Endothelial cell of umbilical vein (primary cell): ENCODE measurements around the gene DDX10. TPM values are rescaled to one million over a fixed set of nuclear protein-coding genes. Genes with fewer than 3 reads are reported as not detected.

Experiments
- BruUV-seq: library from RNA; stranded (reverse); fragments of 400-500 nt; replicated peaks from 2 replicates; lab custom pipeline; 2021; lab: Mats Ljungman, UMichigan
- CTCF ChIA-PET: fragments of 300-600, 350-600 bp; sonication (Branson Sonifier 250); formaldehyde crosslinking; loops from one replicate; lab custom pipeline; 2021; ENCODE audit warnings: antibody characterized with exemption, inconsistent platforms; lab: Charles Lee
- POLR2A ChIA-PET: fragments of 300-600, 350-600 bp; sonication (Branson Sonifier 250); formaldehyde crosslinking; loops from one replicate; lab custom pipeline; 2021; ENCODE audit warnings: antibody characterized with exemption, inconsistent platforms; lab: Charles Lee
- DNase-seq: peaks from one replicate; pipeline ENCODE4 v3.0.0-alpha.2; 2011; ENCODE audit warnings: low read depth, low spot score
- FAIRE-seq: peaks from 2 replicates; lab custom pipeline; 2011; peaks lifted over from hg19 to GRCh38; lab: Jason Lieb, UNC
- H2AFZ ChIP-seq: 2 replicates; pipeline ENCODE4 v1.6.0; 2012; ENCODE audit warnings: low read depth, low read length, control low read depth, inconsistent platforms
- H3K27ac ChIP-seq: 2 replicates; pipeline ENCODE4 v1.5.1; 2011; ENCODE audit warnings: low read depth, mild to moderate bottlenecking, control low read depth, low read length, moderate library complexity; ENCODE audit not compliant: insufficient read depth
- H3K27me3 ChIP-seq, 2 experiments: 2 replicates each; pipeline versions ENCODE4 v1.6.0 to v1.6.1; 2011; ENCODE audit warnings: low read length in 2 of 2, mixed read lengths in 1 of 2; ENCODE audit not compliant: control insufficient read depth in 2 of 2, insufficient read depth in 2 of 2
- H3K36me3 ChIP-seq, 2 experiments: 2 replicates in 1 of 2; 3 replicates in 1 of 2; pipeline ENCODE4 v1.5.1; 2011; ENCODE audit warnings: low read length in 2 of 2, mild to moderate bottlenecking in 1 of 2, moderate library complexity in 1 of 2; ENCODE audit not compliant: control insufficient read depth in 2 of 2, insufficient read depth in 2 of 2; ENCODE audit errors: extremely low read depth in 1 of 2
- H3K4me1 ChIP-seq: 3 replicates; pipeline ENCODE4 v1.5.1; 2011; ENCODE audit warnings: mild to moderate bottlenecking, low read length; ENCODE audit not compliant: control insufficient read depth, insufficient read depth; ENCODE audit errors: extremely low read depth
- H3K4me2 ChIP-seq: 2 replicates; pipeline ENCODE4 v1.6.1; 2011; ENCODE audit warnings: low read length, control low read depth, mixed read lengths; ENCODE audit not compliant: insufficient read depth
- H3K4me3 ChIP-seq, 3 experiments: fragments of 200-600 bp in 1 of 3; sonication (generic), shearing (Covaris generic) in 1 of 3; replicated peaks in 1 of 3; 2 replicates each; pipeline ENCODE4 v1.5.1; 2011 to 2016; ENCODE audit warnings: control low read depth in 3 of 3, low read length in 3 of 3, mild to moderate bottlenecking in 2 of 3, inconsistent platforms in 1 of 3, low read depth in 1 of 3, moderate library complexity in 1 of 3; ENCODE audit not compliant: insufficient read depth in 1 of 3
- H3K79me2 ChIP-seq: 2 replicates; pipeline ENCODE4 v1.6.0; 2012; ENCODE audit warnings: low read length, inconsistent platforms; ENCODE audit not compliant: control insufficient read depth, insufficient read depth
- H3K9ac ChIP-seq: replicated peaks from 2 replicates; pipeline ENCODE3; 2011; ENCODE audit warnings: low read length, control low read depth; ENCODE audit not compliant: insufficient read depth; ENCODE audit errors: extremely low read depth
- H3K9me1 ChIP-seq: replicated peaks from 3 replicates; pipeline ENCODE4 v1.6.0; 2011; ENCODE audit warnings: mild to moderate bottlenecking, low read length; ENCODE audit not compliant: control insufficient read depth, insufficient read depth; ENCODE audit errors: extremely low read depth
- H3K9me3 ChIP-seq: replicated peaks from 2 replicates; pipeline ENCODE4 v1.5.1; 2012; ENCODE audit warnings: low read length, inconsistent platforms; ENCODE audit not compliant: control insufficient read depth, insufficient read depth
- H4K20me1 ChIP-seq: replicated peaks from 2 replicates; pipeline ENCODE3; 2011; ENCODE audit warnings: mild to moderate bottlenecking, low read length; ENCODE audit not compliant: control insufficient read depth, insufficient read depth; ENCODE audit errors: extremely low read depth
- CTCF ChIP-seq, 2 donors: IDR thresholded peaks; 1 replicate in 1 of 2; 2 replicates in 1 of 2; pipeline ENCODE4 v1.5.1; 2011; ENCODE audit warnings: low read length in 2 of 2, mild to moderate bottlenecking in 2 of 2, moderate library complexity in 2 of 2, control low read depth in 1 of 2, inconsistent platforms in 1 of 2, low read depth in 1 of 2; ENCODE audit not compliant: insufficient read depth in 1 of 2; ENCODE audit errors: extremely low read depth in 1 of 2
- EZH2 ChIP-seq: IDR thresholded peaks from 2 replicates; pipeline ENCODE4 v1.6.1; 2012; ENCODE audit warnings: borderline replicate concordance, low read depth, mild to moderate bottlenecking, moderate library complexity, low read length, inconsistent platforms; ENCODE audit not compliant: severe bottlenecking
- FOS ChIP-seq: IDR thresholded peaks from 2 replicates; pipeline ENCODE4 v1.6.1; 2011; ENCODE audit warnings: mild to moderate bottlenecking, low read length, moderate library complexity, borderline replicate concordance; ENCODE audit not compliant: insufficient read depth
- GATA2 ChIP-seq: IDR thresholded peaks from 2 replicates; pipeline ENCODE4 v1.7.0; 2011; ENCODE audit warnings: low read depth, mild to moderate bottlenecking, moderate library complexity, mixed read lengths, low read length; ENCODE audit not compliant: insufficient read length, insufficient read depth
- JUN ChIP-seq: IDR thresholded peaks from 2 replicates; pipeline ENCODE4 v1.6.1; 2011; ENCODE audit warnings: borderline replicate concordance, low read depth; ENCODE audit not compliant: insufficient read length, insufficient read depth
- MAX ChIP-seq: IDR thresholded peaks from 2 replicates; pipeline ENCODE4 v1.6.1; 2011; ENCODE audit not compliant: insufficient read depth, insufficient read length
- MYC ChIP-seq: IDR thresholded peaks from one replicate; pipeline ENCODE4 v1.6.1; 2011; ENCODE audit warnings: mild to moderate bottlenecking, low read depth, low read length
- POLR2A ChIP-seq: IDR thresholded peaks from 2 replicates; pipeline ENCODE4 v1.6.1; 2012; ENCODE audit warnings: low read depth, mild to moderate bottlenecking, control low read depth, low read length
- POLR2AphosphoS5 ChIP-seq: IDR thresholded peaks from 2 replicates; pipeline ENCODE4 v1.6.1; 2012; ENCODE audit warnings: low read depth, mild to moderate bottlenecking, control low read depth, low read length, moderate library complexity; ENCODE audit not compliant: insufficient read depth
- dilution Hi-C: fragments of 300-500 bp; cut with MboI; formaldehyde crosslinking; loops from one replicate; pipeline ENCODE4 v1.15.0; 2019; ENCODE audit warnings: low sequenced_read_pairs; ENCODE audit not compliant: extremely low pct_ligation_motif_present
- intact Hi-C: fragments of 100-400 bp; cut with micrococcal nuclease; formaldehyde crosslinking; loops from one replicate; pipeline ENCODE4 v1.10.0; 2022
- polyA plus RNA-seq, 4 experiments: library from polyadenylated mRNA; depleted of rRNA in 3 of 4; stranded (reverse) in 3 of 4; unstranded in 1 of 4; fragments of >200 nt; gene quantifications; 2 replicates each; pipeline versions ENCODE4 v1.2.1 to v1.2.3, GENCODE V29; 2011 to 2012; ENCODE audit warnings: missing spikeins in 1 of 4
- total RNA-seq: library from RNA; stranded (reverse); gene quantifications from 2 replicates; pipeline ENCODE4 v1.2.3, GENCODE V29; 2021

The DDX10 gene
- total and polyA plus RNA-seq, 2 donors (not counting 3 experiments of a cell fraction or from before 2014, with no cell fraction given), result 29.8 to 35.2 TPM

- Histone ChIP-seq H3K4me1 (no peaks in the 10 kb centered on the region), H3K9me1 (no peaks in the 10 kb centered on the region), H3K9me3 (no peaks in the 10 kb centered on the region), H3K4me3 (no peak overlapping the region), H3K27ac (no peak overlapping the region), H2AFZ (no peak overlapping the region), H3K9ac (no peak overlapping the region), H4K20me1 (no peaks in the 10 kb centered on the region), H3K27me3 (no peaks in the 10 kb centered on the region), H3K36me3 (peaks cover 0 to 3% of the 10 kb centered on the region in 2 experiments), H3K79me2 (no peaks in the 10 kb centered on the region), H3K4me2 (no peak overlapping the region)
- ChIA-PET POLR2A (no interaction called here), CTCF (interaction anchor here (1.0 to 1.4 kb wide), 2 partner anchors 14 to 21 kb away, joined by 3 to 4 read pairs; no protein-coding TSS in a partner anchor)
- no peak for TF ChIP-seq JUN
- TF ChIP-seq FOS, result no peak
- TF ChIP-seq MAX, result no peak
- TF ChIP-seq POLR2AphosphoS5, result no peak
- no peak for TF ChIP-seq EZH2
- TF ChIP-seq GATA2, result no peak
- TF ChIP-seq POLR2A, result no peak
- no peak for TF ChIP-seq CTCF (IDR thresholded peaks at IDR 0.05; ENCODE audit: extremely low read depth in 1 of 2, insufficient read depth in 1 of 2, low read depth in 1 of 2, low read length in 2 of 2)
- TF ChIP-seq MYC, result no peak
- BruUV-seq, result no TSS peak
- intact Hi-C loops (no loop called here), dilution Hi-C loops (no loop called here)
- DNase-seq (no peak), FAIRE-seq (no peak)
Measured at GRCh38 chr11:108846009-108846408, 181.1 kb downstream of the DDX10 start.
